Prostate gland (tissue), 2 donors: ENCODE measurements around the gene DLGAP1. TPM values are rescaled to one million over a fixed set of nuclear protein-coding genes. Genes with fewer than 3 reads are reported as not detected.

Experiments used
- DNase-seq: peaks from one replicate; pipeline ENCODE4 v3.0.0-alpha.2; 2019; ENCODE audit warnings: low spot score
- H3K27ac ChIP-seq, 2 donors: fragments of 200-600 bp; sonication (generic); 2 replicates each; pipeline ENCODE4 v1.5.1; 2017 to 2019
- H3K27me3 ChIP-seq: fragments of 200-600 bp; sonication (generic); replicated peaks from 2 replicates; pipeline ENCODE4 v1.5.1; 2019; ENCODE audit not compliant: insufficient read depth
- H3K36me3 ChIP-seq, 2 donors: fragments of 200-600 bp; sonication (generic); 1 replicate in 1 of 2; 2 replicates in 1 of 2; pipeline versions ENCODE4 v1.5.1 to v1.8.1; 2017 to 2019
- H3K4me1 ChIP-seq: fragments of 200-600 bp; sonication (generic); replicated peaks from 2 replicates; pipeline ENCODE4 v1.5.1; 2019
- H3K4me3 ChIP-seq, 2 donors: fragments of 200-600 bp; sonication (generic); 2 replicates each; pipeline ENCODE4 v1.5.1; 2017 to 2019
- H3K9me3 ChIP-seq: fragments of 200-600 bp; sonication (generic); 2 replicates; pipeline ENCODE4 v1.5.1; 2017
- CTCF ChIP-seq, 4 experiments: fragments of 200-600 bp in 2 of 4; fragments of 450-650 bp in 2 of 4; sonication (generic) in 2 of 4; IDR thresholded peaks; 1 replicate in 3 of 4; 2 replicates in 1 of 4; pipeline ENCODE4 v1.5.1; 2016 to 2019; ENCODE audit warnings: antibody characterized with exemption in 4 of 4, mild to moderate bottlenecking in 2 of 4, moderate library complexity in 2 of 4
- POLR2A ChIP-seq: fragments of 450-650 bp; IDR thresholded peaks from one replicate; pipeline ENCODE4 v1.6.1; 2016; ENCODE audit warnings: antibody characterized with exemption, mild to moderate bottlenecking
- POLR2AphosphoS5 ChIP-seq: sonication (generic); formaldehyde crosslinking; IDR thresholded peaks from one replicate; pipeline ENCODE4 v1.6.1; 2017; ENCODE audit warnings: antibody characterized with exemption
- WGBS: methylation state at CpG from one replicate; pipeline ENCODE4 v1.1.5; 2018; 5-methylcytosine and 5-hydroxymethylcytosine counted together
- intact Hi-C: fragments of 100-400 bp; cut with DNase I; formaldehyde crosslinking; loops from one replicate; pipeline ENCODE4 v1.14.2; 2022
- total RNA-seq, 2 donors: library from RNA; depleted of rRNA; stranded (reverse); fragments of >200 nt; gene quantifications; one replicate each; pipeline ENCODE4 v1.1.0, GENCODE V29; 2016

The DLGAP1 gene
- total RNA-seq, 2 donors from 2014 or later: 42.2 to 66.7 TPM

DNA sequence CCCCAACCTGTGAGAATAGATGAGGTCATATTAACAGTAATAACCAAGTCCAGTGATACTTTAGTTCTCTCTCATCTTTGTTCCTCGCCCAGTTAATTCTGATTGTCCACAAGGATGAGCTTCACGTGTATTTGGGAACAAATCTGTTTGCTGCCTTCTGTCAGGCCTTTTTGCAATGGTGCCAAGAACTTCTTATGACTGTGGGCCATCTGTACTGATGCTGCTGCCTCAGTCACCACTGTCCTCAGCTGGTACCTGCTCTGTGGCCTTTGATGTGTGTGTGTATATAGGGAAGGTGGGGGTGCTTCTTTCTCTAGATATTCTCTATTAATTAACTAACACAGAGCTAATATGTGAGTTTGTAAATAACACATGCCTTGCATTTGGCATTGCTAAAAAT is 612.3 kb downstream of the DLGAP1 start:
- Histone ChIP-seq H3K36me3 (no peaks in the 10 kb centered on the region), H3K27me3 (no peaks in the 10 kb centered on the region), H3K4me3 (no peak overlapping the region), H3K27ac (no peak overlapping the region), H3K4me1 (no peaks in the 10 kb centered on the region), H3K9me3 (no peaks in the 10 kb centered on the region)
- TF ChIP-seq CTCF (IDR thresholded peaks at IDR 0.05) (no peak), POLR2AphosphoS5 (no peak), POLR2A (no peak)
- 69% methylated on average over 2 of the region's 2 CpGs for WGBS
- intact Hi-C loops: no loop called here
- no peak for DNase-seq

DNA sequence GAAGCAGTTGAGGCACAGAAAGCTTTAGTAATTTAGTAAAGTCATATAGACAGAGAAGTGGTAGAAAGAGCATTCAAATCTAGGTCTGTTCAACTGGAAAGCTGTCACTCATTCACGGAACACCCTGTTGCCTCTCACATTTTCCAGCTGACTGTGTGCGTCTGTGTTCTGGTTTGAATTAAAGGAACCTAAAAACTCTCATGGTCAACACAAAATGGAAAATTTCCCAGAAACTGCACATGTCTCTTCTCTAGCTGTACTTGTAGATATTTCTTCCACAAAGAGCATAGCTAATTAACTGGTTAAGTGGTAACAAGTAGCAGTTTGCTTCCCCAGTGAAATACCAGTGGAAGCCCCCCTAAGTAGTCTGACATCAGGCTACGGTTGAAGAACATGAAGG is 614.3 kb downstream of the DLGAP1 start:
- H3K4me1 ChIP-seq: no peaks in the 10 kb centered on the region
- TF ChIP-seq POLR2AphosphoS5 (no peak), POLR2A (no peak), CTCF (IDR thresholded peaks at IDR 0.05) (no peak)
- no peaks in the 10 kb centered on the region for H3K9me3 ChIP-seq
- intact Hi-C loops: no loop called here
- no peaks in the 10 kb centered on the region for H3K36me3 ChIP-seq
- H3K27ac ChIP-seq: no peak overlapping the region
- DNase-seq: no peak
- H3K27me3 ChIP-seq: no peaks in the 10 kb centered on the region
- WGBS: 84% methylated on average over 3 of the region's 3 CpGs
- no peak overlapping the region for H3K4me3 ChIP-seq

- Histone ChIP-seq H3K9me3 (no peaks in the 10 kb centered on the region), H3K4me1 (no peaks in the 10 kb centered on the region), H3K27ac (no peak overlapping the region), H3K27me3 (no peaks in the 10 kb centered on the region), H3K4me3 (no peak overlapping the region), H3K36me3 (no peaks in the 10 kb centered on the region)
- 25% methylated on average over 2 of the region's 2 CpGs for WGBS
- intact Hi-C loops: no loop called here
- DNase-seq: no peak
- TF ChIP-seq POLR2A: no peak
These were observed 615.5 kb downstream of the DLGAP1 start for GRCh38 chr18:3839581-3839981.

- intact Hi-C loops: no loop called here
- no peak for DNase-seq
- Histone ChIP-seq H3K9me3 (no peaks in the 10 kb centered on the region), H3K27me3 (no peaks in the 10 kb centered on the region), H3K36me3 (no peaks in the 10 kb centered on the region), H3K4me3 (no peak overlapping the region), H3K4me1 (no peaks in the 10 kb centered on the region), H3K27ac (no peak overlapping the region)
- TF ChIP-seq POLR2A: no peak
- no peak for TF ChIP-seq POLR2AphosphoS5
- no peak for TF ChIP-seq CTCF (IDR thresholded peaks at IDR 0.05)
- WGBS: 79% methylated on average over 12 of the region's 12 CpGs
These were observed 618.4 kb downstream of the DLGAP1 start for GRCh38 chr18:3836483-3837335.

DNA sequence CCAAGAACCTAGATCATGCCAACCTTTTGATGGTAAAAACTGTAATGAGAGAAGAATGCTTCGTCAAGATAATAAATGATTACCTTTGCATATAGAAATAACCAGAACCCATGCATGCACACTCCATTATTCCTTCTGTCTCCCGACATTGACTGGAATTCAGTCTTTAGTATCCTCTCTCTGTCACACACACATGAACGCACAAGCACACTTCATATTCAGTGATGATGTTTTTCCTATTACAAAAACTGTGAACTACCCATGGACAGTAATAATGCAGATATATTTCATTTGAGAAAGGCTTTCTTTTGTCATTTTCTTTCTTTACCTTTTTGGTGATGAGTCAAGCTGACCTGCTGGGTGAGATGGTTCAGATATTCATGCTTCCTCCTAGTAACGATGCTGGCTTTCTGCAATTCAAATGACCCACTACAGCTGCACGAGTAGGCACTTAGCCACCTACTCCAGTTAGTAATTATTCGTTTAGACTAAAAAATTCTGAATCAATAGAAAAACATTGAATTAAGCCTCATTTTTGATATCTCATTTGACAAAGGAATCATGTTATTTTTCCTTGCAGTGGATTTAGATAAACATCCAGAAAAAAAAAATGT is 623.0 kb downstream of the DLGAP1 start:
- Histone ChIP-seq H3K4me1 (no peaks in the 10 kb centered on the region), H3K4me3 (no peak overlapping the region), H3K36me3 (no peaks in the 10 kb centered on the region), H3K9me3 (no peaks in the 10 kb centered on the region), H3K27me3 (no peaks in the 10 kb centered on the region), H3K27ac (no peak overlapping the region)
- TF ChIP-seq POLR2A (no peak), CTCF (IDR thresholded peaks at IDR 0.05) (no peak), POLR2AphosphoS5 (no peak)
- WGBS: 69% methylated on average over 6 of the region's 6 CpGs
- intact Hi-C loops: no loop called here
- DNase-seq: no peak
